ENCODE results near the gene HSPBP1.

HSPBP1 gene

DNA sequence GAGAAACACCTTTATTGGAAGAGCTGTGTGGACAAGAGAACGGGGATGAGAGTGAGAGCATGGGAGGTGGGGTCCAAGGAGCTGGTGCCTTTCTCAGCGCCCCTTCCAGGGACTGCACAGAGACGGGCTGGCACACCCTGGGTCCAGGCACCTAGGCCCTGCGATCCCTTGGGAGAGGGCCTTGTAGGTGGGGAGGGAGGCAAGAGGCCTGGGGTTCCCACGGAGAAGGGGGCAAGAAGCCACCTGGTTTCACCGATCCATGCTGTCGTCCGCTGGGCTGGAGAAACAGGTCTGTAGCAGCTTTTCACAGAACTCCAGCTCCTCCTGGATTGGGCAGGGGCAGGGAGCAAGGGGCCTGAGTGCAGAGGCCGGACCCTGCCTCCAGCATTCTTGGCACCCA lies 17.6 kb downstream of the HSPBP1 start:
- no peak overlapping the region for H3K4me3 Mint-ChIP-seq

DNA sequence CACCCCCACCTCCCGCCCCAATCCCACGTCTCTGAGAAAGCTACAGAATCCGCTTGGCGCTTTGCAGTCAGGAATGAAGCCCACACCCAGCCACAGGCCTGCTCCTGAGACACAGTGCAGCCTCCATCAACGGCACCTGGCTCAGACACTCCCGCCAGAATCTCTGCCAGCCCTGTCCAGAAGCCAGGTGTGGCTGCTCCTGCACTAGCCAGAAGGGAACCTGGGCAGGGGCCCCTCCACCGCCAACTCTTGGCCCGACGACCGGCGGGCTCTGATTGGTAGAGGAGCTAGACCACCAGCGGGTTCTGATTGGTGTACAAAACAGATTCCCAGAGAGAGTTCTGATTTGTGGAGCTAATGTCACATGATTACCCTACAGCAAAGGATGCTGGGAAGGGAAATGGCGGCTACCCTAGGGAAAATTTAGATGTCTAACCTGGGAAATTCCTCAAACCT lies 18.2 kb downstream of the HSPBP1 start:
- Mint-ChIP-seq H3K36me3 (ENCODE audit: insufficient read depth) (peaks cover 38% of the 10 kb centered on the region), H3K4me3 (no peak overlapping the region), H3K27me3 (no peaks in the 10 kb centered on the region), H3K27ac (peak overlapping the region in 1 of 2 donors; percentile 13), H3K9me3 (peaks cover 6 to 7% of the 10 kb centered on the region in 2 donors), H3K4me1 (ENCODE audit: low read depth in 2 of 2) (peaks cover 25 to 27% of the 10 kb centered on the region in 2 donors)
- no peak for DNase-seq
- no peak for ATAC-seq (replicated peaks)

More for the DNA sequence above, 17.6 kb downstream of the HSPBP1 start:
- ATAC-seq (replicated peaks) (no peak), DNase-seq (no peak)
- Mint-ChIP-seq H3K36me3 (ENCODE audit: insufficient read depth) (peaks cover 33% of the 10 kb centered on the region), H3K27me3 (no peaks in the 10 kb centered on the region), H3K27ac (peak overlapping the region in 1 of 2 donors; percentile 13), H3K9me3 (peaks cover 6 to 8% of the 10 kb centered on the region in 2 donors), H3K4me1 (ENCODE audit: low read depth in 2 of 2) (peaks cover 18 to 22% of the 10 kb centered on the region in 2 donors)

DNA sequence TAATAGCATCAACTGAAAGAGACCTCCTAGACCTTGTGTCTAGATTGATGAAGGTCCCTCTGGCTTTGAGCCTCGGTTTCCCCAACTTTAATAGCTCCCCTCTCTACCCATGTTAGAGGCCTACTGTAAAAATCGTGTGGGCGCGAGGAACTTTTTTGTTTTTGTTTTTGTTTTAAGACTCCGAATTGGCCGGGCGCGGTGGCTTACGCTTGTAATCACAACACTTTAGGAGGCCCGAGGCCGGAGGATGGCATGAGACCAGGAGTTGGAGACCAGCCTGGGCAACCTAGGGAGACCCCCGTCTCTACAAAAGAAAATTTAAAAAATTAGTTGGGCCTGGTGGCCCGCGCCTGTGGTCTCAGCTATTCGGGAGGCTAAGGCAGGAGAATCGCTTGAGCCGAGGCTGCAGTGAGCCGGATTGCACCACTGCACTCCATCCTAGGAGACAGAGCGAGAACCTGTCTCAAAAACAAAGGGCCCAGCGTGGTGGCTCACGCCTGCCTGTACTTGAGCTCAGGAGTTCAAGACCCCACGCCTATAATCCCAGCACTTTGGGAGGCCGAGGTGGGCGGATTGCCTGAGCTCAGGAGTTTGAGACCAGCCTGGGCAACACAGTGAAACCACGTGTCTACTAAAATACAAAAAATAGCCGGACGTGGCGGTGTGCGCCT lies 20.2 kb downstream of the HSPBP1 start:
- Mint-ChIP-seq H3K4me1 (ENCODE audit: low read depth in 2 of 2) (peaks cover 35 to 41% of the 10 kb centered on the region in 2 donors), H3K27ac (peak overlapping the region; percentile 97 to 98), H3K9me3 (no peaks in the 10 kb centered on the region), H3K27me3 (no peaks in the 10 kb centered on the region), H3K4me3 (peak overlapping the region; percentile 91 to 93), H3K36me3 (ENCODE audit: insufficient read depth) (peaks cover 34% of the 10 kb centered on the region)
- no peak for ATAC-seq (replicated peaks)
- DNase-seq, result no peak

DNA sequence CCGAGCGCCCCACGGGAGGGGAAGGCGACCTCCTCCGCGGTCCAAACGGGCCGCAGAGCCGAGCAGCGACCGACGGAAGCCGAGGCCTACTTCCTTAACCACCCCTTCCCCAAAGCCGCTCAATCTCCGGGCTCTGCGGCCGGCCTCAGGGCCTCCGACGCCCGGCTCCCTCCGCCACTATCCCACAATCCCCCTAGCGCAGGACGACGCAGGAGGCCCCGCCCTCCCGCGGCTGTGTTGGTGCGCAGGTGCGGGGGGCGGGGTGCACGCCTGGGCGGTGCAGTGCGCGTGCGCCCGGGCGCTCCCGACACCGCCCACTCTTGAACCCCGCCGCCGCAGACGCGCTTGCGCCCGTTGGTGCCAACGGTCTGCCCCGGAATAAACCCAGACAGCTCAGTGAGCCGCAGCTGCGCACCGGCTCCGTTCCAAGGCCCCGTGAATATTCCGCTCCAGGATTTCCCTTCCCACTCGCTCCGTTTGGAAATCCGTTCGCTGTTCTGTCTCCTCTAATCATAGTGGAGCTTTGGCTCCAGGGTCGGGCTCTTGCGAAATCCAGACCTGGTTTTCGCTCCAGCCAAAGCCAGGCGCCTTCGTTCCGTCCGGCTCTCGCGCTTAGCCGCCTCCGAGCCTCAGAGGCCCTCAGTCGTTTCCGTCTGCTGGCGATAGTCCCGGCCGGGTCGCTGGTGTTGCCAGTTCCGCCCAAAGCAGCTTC lies 20.9 kb downstream of the HSPBP1 start, which contains the start of gene PPP6R1:
TSS of gene PPP6R1 (minus strand) at position 190 of the 712 bp plus-strand sequence. CDS start 11,914 bp downstream, outside the sequence.
- peak; percentile 90 to 97 (median 93) for DNase-seq
- Mint-ChIP-seq H3K9me3 (no peaks in the 10 kb centered on the region), H3K4me1 (ENCODE audit: low read depth in 2 of 2) (peaks cover 42 to 47% of the 10 kb centered on the region in 2 donors), H3K36me3 (ENCODE audit: insufficient read depth) (peaks cover 37% of the 10 kb centered on the region), H3K4me3 (peak within 1 kb of the TSS; percentile 93 to 96), H3K27ac (peak within 1 kb of the TSS; percentile 97 to 98), H3K27me3 (no peaks in the 10 kb centered on the region)
- peak; percentile 70 for ATAC-seq (replicated peaks)

DNA sequence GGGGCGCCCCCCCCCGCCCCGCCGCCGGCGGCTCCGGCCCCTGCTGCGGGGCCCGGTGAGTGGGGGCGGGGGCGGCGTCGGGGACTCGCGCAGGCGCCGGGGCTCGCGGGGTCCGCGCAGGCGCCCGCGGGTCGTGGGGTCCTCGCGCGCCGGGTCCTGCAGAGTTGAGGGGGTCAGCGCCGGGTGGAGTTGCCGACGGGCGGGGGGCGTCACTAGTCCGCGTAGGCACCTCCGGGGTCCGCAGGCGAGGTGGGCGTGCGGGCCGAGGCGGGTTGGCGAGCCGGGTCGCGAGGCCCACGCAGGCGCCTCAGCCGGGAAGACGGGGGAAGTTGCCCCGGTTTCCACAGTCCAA lies 21.5 kb downstream of the HSPBP1 start:
- H3K36me3 Mint-ChIP-seq (ENCODE audit: insufficient read depth), result peaks cover 40% of the 10 kb centered on the region
- H3K27ac Mint-ChIP-seq, result peak overlapping the region; percentile 97 to 98
- no peaks in the 10 kb centered on the region for H3K9me3 Mint-ChIP-seq
- H3K4me3 Mint-ChIP-seq, result peak overlapping the region; percentile 93 to 96
- ATAC-seq (replicated peaks), result peak; percentile 5
- no peaks in the 10 kb centered on the region for H3K27me3 Mint-ChIP-seq
- H3K4me1 Mint-ChIP-seq (ENCODE audit: low read depth in 2 of 2), result peaks cover 47 to 53% of the 10 kb centered on the region in 2 donors
- DNase-seq, result peak in 1 of 3 experiments; percentile 41

DNA sequence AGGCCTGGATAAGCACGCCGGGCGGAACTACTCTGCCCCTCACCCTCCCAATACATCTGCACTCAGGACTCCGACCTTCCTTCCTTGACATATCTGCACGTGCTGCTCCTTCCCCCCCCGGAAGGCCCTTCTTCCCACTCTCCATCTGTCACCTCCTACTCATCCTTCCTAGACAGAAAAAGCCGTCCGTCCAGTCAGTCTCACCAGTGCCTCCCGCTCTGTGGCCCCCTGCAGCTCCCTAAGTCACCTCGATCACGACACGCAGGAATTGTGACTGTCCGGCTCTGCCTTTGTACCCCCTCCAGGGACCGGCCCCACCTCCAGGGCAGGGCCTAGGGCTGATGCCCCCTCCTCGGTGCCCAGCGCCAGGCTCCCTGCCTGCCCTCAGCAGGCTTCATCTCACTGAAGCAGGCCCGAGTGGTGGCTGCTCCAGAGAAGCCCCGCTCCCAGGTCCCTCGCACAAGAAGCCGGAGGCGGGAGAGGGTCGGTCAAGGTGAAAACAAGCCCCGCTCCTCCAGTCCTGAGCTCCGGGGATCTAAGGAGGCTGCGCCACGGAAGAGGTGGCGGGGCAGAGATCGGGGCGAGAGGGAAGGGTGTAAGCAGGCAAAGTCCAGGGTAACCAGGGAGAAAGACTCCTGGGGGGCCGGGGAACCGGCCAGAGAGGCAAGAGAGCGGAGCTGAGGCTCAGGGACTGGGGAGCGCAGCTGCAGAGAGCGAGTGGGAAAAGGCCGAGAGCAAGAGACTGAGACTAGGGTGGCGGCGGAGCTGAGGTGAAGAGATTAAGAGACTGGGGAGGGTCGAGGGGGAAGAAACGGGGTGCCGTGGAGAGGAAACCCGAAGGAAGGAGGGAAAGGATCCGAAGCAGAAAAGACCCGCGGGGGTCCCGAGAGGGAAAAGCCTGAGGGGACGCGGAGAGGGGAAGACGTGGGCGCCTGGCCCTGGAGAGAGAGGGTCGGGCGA lies 22.2 kb downstream of the HSPBP1 start:
- no peaks in the 10 kb centered on the region for H3K9me3 Mint-ChIP-seq
- H3K27me3 Mint-ChIP-seq, result no peaks in the 10 kb centered on the region
- DNase-seq (peak in 1 of 3 experiments; percentile 23), ATAC-seq (replicated peaks) (no peak)
- H3K4me1 Mint-ChIP-seq (ENCODE audit: low read depth in 2 of 2), result peaks cover 50 to 60% of the 10 kb centered on the region in 2 donors
- peak overlapping the region; percentile 93 to 96 for H3K4me3 Mint-ChIP-seq
- H3K27ac Mint-ChIP-seq, result peak overlapping the region; percentile 96 to 97
- H3K36me3 Mint-ChIP-seq (ENCODE audit: insufficient read depth), result peaks cover 40% of the 10 kb centered on the region

DNA sequence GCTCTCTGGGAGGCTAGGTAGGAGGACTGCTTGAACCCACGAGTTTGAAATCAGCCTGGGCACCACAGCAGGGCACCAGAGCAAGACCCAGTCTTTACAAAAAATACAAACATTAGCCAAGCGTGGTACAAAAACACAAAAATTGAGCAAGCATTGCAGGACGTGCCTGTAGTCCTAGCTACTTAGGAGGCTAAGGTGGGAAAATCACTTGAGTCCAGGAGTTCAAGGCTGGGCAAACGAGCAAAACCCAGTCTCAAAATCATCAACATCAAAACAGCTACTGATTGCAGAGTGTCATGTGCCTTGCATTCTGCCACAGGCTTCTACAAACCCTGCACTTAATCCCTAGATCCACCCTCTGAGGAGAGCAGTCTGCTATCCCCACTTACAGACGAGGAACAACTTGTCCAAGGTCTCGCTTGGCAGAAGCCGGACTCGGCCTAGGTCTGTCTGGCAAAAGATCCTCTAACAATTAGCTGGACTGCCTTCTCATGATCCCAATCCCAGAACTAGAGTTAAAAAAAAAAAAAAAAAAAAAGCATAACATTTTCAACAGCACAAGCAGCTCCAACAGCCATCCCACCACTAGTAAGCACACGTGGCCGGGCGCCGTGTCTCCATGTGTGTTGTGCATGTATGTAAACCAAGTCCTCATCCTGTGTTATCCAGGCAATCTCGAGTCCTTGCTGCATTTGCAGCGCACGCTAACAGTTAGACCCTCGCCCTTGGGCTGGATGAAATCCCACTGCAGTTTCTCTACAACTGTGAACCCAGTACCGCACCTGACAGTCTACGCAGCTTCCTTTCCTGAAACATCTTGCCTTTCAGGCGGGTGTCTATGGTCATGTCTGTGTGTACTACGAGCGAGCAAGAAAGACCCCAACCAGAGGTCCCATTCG lies 23.1 kb downstream of the HSPBP1 start:
- Mint-ChIP-seq H3K4me1 (ENCODE audit: low read depth in 2 of 2) (peaks cover 51 to 63% of the 10 kb centered on the region in 2 donors), H3K9me3 (no peaks in the 10 kb centered on the region), H3K27ac (peak overlapping the region; percentile 96 to 97), H3K27me3 (no peaks in the 10 kb centered on the region), H3K4me3 (peak overlapping the region; percentile 93 to 96), H3K36me3 (ENCODE audit: insufficient read depth) (peaks cover 45% of the 10 kb centered on the region)
- DNase-seq (no peak), ATAC-seq (replicated peaks) (no peak)

DNA sequence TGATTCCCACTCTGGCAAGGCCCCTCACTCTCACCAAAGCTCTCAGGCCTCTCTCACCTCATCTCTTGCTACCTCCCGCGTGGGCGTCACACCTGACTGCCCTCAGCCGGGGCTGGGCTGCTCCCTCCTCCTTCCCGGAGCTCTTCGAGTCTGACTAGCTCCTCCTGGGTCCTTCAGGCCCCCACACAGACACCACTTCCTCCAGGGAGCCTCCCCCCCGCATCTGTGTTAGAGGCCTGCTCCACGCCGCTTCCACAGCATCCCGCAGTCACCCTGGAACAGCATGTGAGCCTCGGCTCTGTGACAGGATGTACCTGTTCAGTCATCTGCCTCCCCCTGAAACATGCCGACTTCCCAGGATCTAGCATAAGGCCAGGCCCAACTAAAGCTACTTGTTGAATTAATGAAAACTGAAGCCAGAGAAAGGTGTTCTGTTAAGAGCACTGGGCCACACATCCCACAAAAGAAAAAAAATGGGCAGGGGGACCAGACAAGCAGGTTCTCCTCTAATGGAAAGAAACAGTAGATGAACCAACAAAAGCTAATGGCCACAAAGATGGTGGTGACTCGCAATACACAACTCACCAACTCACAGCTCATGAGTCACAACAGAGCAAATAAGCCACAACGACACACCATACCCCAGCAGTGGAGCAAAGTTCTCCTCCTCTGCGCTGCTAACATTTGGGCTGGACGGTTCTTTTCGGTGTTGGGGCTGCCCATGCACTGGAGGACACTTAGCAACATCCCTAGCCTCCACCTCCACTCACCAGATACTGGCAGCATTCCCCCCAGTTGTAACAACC lies 24.1 kb downstream of the HSPBP1 start:
- DNase-seq, result peak in 2 of 3 experiments; percentile 30 to 38
- Mint-ChIP-seq H3K36me3 (ENCODE audit: insufficient read depth) (peaks cover 47% of the 10 kb centered on the region), H3K4me1 (ENCODE audit: low read depth in 2 of 2) (peaks cover 61 to 73% of the 10 kb centered on the region in 2 donors), H3K27me3 (no peaks in the 10 kb centered on the region), H3K9me3 (no peaks in the 10 kb centered on the region), H3K4me3 (peak overlapping the region; percentile 93 to 96), H3K27ac (peak overlapping the region; percentile 96 to 97)
- no peak for ATAC-seq (replicated peaks)

DNA sequence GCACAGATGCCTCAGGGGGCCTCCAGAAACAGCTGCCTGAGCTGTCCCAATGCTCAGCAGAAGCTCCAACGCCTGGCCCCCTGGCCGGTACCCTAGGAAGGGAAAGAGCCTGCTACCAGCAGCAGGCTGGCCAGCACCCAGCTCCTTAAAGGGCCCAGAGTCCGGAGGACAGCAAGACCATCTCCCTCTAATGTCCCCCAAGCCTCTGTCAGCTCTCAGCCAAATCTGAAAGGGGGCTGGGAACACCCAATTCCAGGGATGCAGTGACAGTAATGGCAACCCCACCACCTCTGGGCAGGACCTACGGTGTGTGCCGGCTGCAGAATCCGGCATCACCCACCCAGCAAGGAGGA lies 25.3 kb downstream of the HSPBP1 start:
- DNase-seq (no peak), ATAC-seq (replicated peaks) (no peak)
- peak overlapping the region; percentile 93 to 96 for H3K4me3 Mint-ChIP-seq
- peaks cover 45% of the 10 kb centered on the region for H3K36me3 Mint-ChIP-seq (ENCODE audit: insufficient read depth)
- peaks cover 65 to 73% of the 10 kb centered on the region in 2 donors for H3K4me1 Mint-ChIP-seq (ENCODE audit: low read depth in 2 of 2)
- no peaks in the 10 kb centered on the region for H3K9me3 Mint-ChIP-seq
- peak overlapping the region; percentile 96 to 97 for H3K27ac Mint-ChIP-seq
- H3K27me3 Mint-ChIP-seq, result no peaks in the 10 kb centered on the region

DNA sequence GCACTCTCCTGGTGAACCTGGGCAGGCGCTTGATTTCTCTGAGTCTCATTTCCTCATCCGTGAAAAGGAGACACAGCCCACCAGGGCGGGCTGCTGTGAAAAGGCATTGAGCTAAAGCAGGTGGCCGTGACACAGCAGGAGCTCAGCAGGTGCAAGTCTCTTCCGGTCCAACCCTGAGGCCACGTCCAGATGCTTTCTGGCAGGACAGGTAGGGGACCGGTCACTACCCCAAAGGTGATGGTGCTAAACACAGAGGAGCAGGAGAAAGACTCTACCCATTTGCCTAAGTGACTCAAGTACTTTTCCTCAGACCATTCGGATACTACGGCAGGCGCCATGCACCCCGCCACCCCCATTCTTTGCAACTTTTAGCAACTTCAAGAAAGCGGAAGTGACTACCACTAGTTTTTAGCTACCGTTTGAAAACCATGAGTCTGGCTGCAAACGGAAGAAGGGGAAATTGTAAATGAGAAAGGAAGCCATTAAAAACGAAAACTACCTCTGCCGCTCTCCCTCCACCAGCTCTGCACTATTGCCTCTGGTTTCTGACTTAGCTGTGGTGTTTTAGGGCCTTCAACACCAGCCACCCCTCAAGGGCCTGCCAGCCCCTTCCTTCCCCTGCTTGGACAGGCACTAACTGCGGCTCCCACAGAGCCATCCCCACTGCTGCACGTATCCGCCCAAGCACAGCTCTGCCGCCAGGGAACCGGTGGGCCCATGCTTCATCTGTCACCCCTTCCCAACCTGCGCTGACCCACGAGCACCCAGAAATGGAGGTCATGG lies 25.9 kb downstream of the HSPBP1 start:
- DNase-seq (peak; percentile 60 to 73 (median 61)), ATAC-seq (replicated peaks) (peak; percentile 48)
- peak overlapping the region; percentile 96 to 97 for H3K27ac Mint-ChIP-seq
- no peaks in the 10 kb centered on the region for H3K27me3 Mint-ChIP-seq
- H3K4me1 Mint-ChIP-seq (ENCODE audit: low read depth in 2 of 2), result peaks cover 63 to 71% of the 10 kb centered on the region in 2 donors
- no peaks in the 10 kb centered on the region for H3K9me3 Mint-ChIP-seq
- H3K36me3 Mint-ChIP-seq (ENCODE audit: insufficient read depth), result peaks cover 40% of the 10 kb centered on the region
- peak overlapping the region; percentile 93 to 96 for H3K4me3 Mint-ChIP-seq
